K562 (cell line): ENCODE measurements around the gene DCLK1. TPM values are rescaled to one million over a fixed set of nuclear protein-coding genes. Genes with fewer than 3 reads are reported as not detected.

Experiments used
- ATAC-seq: fragments of 200-7000 bp; cut with Tn5 transposase; 3 replicates; pipeline ENCODE4 v1.9.1; 2020; ENCODE audit warnings: moderate library complexity
- BruUV-seq: library from RNA; stranded (reverse); fragments of 400-500 nt; replicated peaks from 2 replicates; lab custom pipeline; 2021; lab: Mats Ljungman, UMichigan
- CTCF ChIA-PET: fragments of 300-600 bp; formaldehyde crosslinking; extraction: SDS; loops from one replicate; lab custom pipeline; 2021; ENCODE audit warnings: low intra/inter-chr PET ratio; lab: Yijun Ruan, JAX
- POLR2A ChIA-PET: fragments of 300-600, 350-650 bp; sonication (Branson Sonifier 250); formaldehyde crosslinking; extraction: SDS; loops from one replicate; lab custom pipeline; 2021; ENCODE audit warnings: antibody characterized with exemption, inconsistent platforms; lab: Yijun Ruan, JAX
- DNase-seq, 4 experiments: peaks; one replicate each; pipeline versions ENCODE4 v3.0.0 to v3.0.0-alpha.2; 2011 to 2018; ENCODE audit warnings: low spot score in 3 of 4, mixed read lengths in 3 of 4; ENCODE audit errors: extremely low read depth in 1 of 4
- FAIRE-seq: peaks from 2 replicates; lab custom pipeline; 2011; peaks lifted over from hg19 to GRCh38; lab: Jason Lieb, UNC
- H2AFZ ChIP-seq: 2 replicates; pipeline ENCODE4 v1.6.0; 2011; ENCODE audit warnings: low read depth, low read length, control low read depth, inconsistent platforms
- H3K27ac ChIP-seq: fragments of 200-600 bp; 3 replicates; pipeline ENCODE4 v1.8.0; 2011; ENCODE audit warnings: low read depth, mild to moderate bottlenecking, control low read depth, inconsistent platforms, low read length, moderate library complexity, mixed read lengths; ENCODE audit errors: extremely low read depth
- H3K27me3 ChIP-seq, 2 experiments: fragments of 300-600 bp in 1 of 2; 2 replicates in 1 of 2; 3 replicates in 1 of 2; pipeline versions ENCODE4 v1.6.0 to v1.8.0; 2011; ENCODE audit warnings: inconsistent platforms in 2 of 2, low read length in 2 of 2, mild to moderate bottlenecking in 1 of 2, mixed read lengths in 1 of 2, moderate library complexity in 1 of 2; ENCODE audit not compliant: control insufficient read depth in 2 of 2, insufficient read depth in 2 of 2
- H3K36me3 ChIP-seq: fragments of 300-600 bp; 3 replicates; pipeline ENCODE4 v1.8.0; 2011; ENCODE audit warnings: mild to moderate bottlenecking, low read length, inconsistent platforms; ENCODE audit not compliant: control insufficient read depth, insufficient read depth
- H3K4me1 ChIP-seq, 2 experiments: fragments of 200-600 bp in 1 of 2; replicated peaks in 1 of 2; 2 replicates in 1 of 2; 3 replicates in 1 of 2; pipeline versions ENCODE4 v1.5.1 to v1.8.0; 2011; ENCODE audit warnings: inconsistent platforms in 2 of 2, low read length in 2 of 2, mild to moderate bottlenecking in 1 of 2, mixed read lengths in 1 of 2, moderate library complexity in 1 of 2; ENCODE audit not compliant: control insufficient read depth in 2 of 2, insufficient read depth in 2 of 2
- H3K4me2 ChIP-seq: 2 replicates; pipeline ENCODE4 v1.6.1; 2011; ENCODE audit warnings: low read length, control low read depth, inconsistent platforms, mixed read lengths; ENCODE audit not compliant: insufficient read depth
- H3K4me3 ChIP-seq: fragments of 200-600 bp; sonication (generic), shearing (Covaris generic); 2 replicates; pipeline ENCODE4 v1.5.1; 2016; ENCODE audit warnings: control low read depth, inconsistent platforms
- H3K79me2 ChIP-seq: fragments of 200-600 bp; 3 replicates; pipeline ENCODE4 v1.8.0; 2011; ENCODE audit warnings: low read length, inconsistent platforms; ENCODE audit not compliant: control insufficient read depth, insufficient read depth
- H3K9ac ChIP-seq, 2 experiments: 2 replicates each; pipeline versions ENCODE4 v1.6.0 to v1.6.1; 2011; ENCODE audit warnings: low read depth in 2 of 2, low read length in 2 of 2, control low read depth in 1 of 2, inconsistent platforms in 1 of 2, mild to moderate bottlenecking in 1 of 2, mixed read lengths in 1 of 2; ENCODE audit not compliant: insufficient read depth in 1 of 2
- H3K9me1 ChIP-seq: one replicate; pipeline ENCODE4 v1.6.0; 2011; ENCODE audit warnings: inconsistent platforms, mild to moderate bottlenecking, low read length, moderate library complexity; ENCODE audit not compliant: control insufficient read depth, insufficient read depth
- H3K9me3 ChIP-seq: replicated peaks from 2 replicates; pipeline ENCODE4 v1.5.1; 2011; ENCODE audit warnings: low read depth, low read length, inconsistent platforms; ENCODE audit not compliant: control insufficient read depth, insufficient read depth
- H4K20me1 ChIP-seq: replicated peaks from 2 replicates; pipeline ENCODE4 v1.6.1; 2011; ENCODE audit warnings: low read length, inconsistent platforms, mixed read lengths; ENCODE audit not compliant: control insufficient read depth, insufficient read depth
- E2F4 ChIP-seq: sonication (generic); formaldehyde crosslinking; IDR thresholded peaks from 2 replicates; pipeline ENCODE4 v1.8.0; 2022; ENCODE audit warnings: mild to moderate bottlenecking, low read depth, missing genetic modification reagents
- HIVEP1 ChIP-seq: fragments of 250-450 bp; sonication (Bioruptor Pico); IDR thresholded peaks from 2 replicates; pipeline ENCODE4 v1.4.0; 2020; ENCODE audit warnings: mild to moderate bottlenecking
- KDM1A ChIP-seq, 2 experiments: fragments of 450-650 bp; IDR thresholded peaks; 2 replicates each; pipeline ENCODE4 v1.6.1; 2016; ENCODE audit warnings: mild to moderate bottlenecking in 2 of 2
- MBD1 ChIP-seq: fragments of 250-450 bp; sonication (Bioruptor Pico); IDR thresholded peaks from 2 replicates; pipeline ENCODE4 v1.8.0; 2022; ENCODE audit warnings: inconsistent platforms
- SLC30A9 ChIP-seq: fragments of 250-450 bp; sonication (Bioruptor Pico); IDR thresholded peaks from 2 replicates; pipeline ENCODE4 v1.8.0; 2022; ENCODE audit warnings: mild to moderate bottlenecking, moderate library complexity
- SOX6 ChIP-seq: fragments of 450-650 bp; IDR thresholded peaks from 2 replicates; pipeline ENCODE4 v1.6.1; 2014; ENCODE audit warnings: mild to moderate bottlenecking
- SRSF3 ChIP-seq: fragments of 200-400 bp; formaldehyde crosslinking; IDR thresholded peaks from 2 replicates; pipeline ENCODE4 v1.6.1; 2016; ENCODE audit warnings: mild to moderate bottlenecking, low read length, moderate library complexity; ENCODE audit not compliant: insufficient read depth
- WHSC1 ChIP-seq: IDR thresholded peaks from one replicate; pipeline ENCODE4 v1.6.1; 2012; ENCODE audit warnings: low read length, control low read depth, inconsistent platforms
- ZBTB8A ChIP-seq: fragments of 450-650 bp; IDR thresholded peaks from 2 replicates; pipeline ENCODE4 v1.6.1; 2018; ENCODE audit warnings: mild to moderate bottlenecking, moderate library complexity; ENCODE audit not compliant: partially characterized antibody
- ZC3H4 ChIP-seq: sonication (generic); formaldehyde crosslinking; IDR thresholded peaks from 2 replicates; pipeline ENCODE4 v1.9.0; 2021; ENCODE audit warnings: missing genetic modification reagents, borderline replicate concordance
- ZNF436 ChIP-seq: fragments of 250-450, 450-650 bp; sonication (Bioruptor Pico); formaldehyde crosslinking; IDR thresholded peaks from 2 replicates; pipeline ENCODE4 v1.7.0; 2020; ENCODE audit warnings: mild to moderate bottlenecking
- WGBS: fragments of 100-300 bp; shearing (Covaris generic); methylation state at CpG from one replicate; pipeline ENCODE4 v1.1.6; 2016; ENCODE audit warnings: low coverage, mixed read lengths; ENCODE audit not compliant: insufficient coverage; ENCODE audit errors: missing lambda C conversion rate; 5-methylcytosine and 5-hydroxymethylcytosine counted together
- in situ Hi-C: fragments of 300-500 bp; cut with MboI; formaldehyde crosslinking; loops from 4 replicates; pipeline ENCODE4 v1.15.0; 2018; ENCODE audit warnings: inconsistent platforms, mixed read lengths
- intact Hi-C: fragments of 100-400 bp; cut with micrococcal nuclease; formaldehyde crosslinking; loops from 2 replicates; pipeline ENCODE4 v1.14.2; 2022
- polyA plus RNA-seq, 8 experiments: library from polyadenylated mRNA; depleted of rRNA in 4 of 8; stranded (reverse) in 5 of 8; unstranded in 3 of 8; fragments of >200 nt; fragmentation: Nextera tagmentation in 2 of 8; fragmentation: Illumina TruSeq in 1 of 8; extraction: Ambion mirVana in 2 of 8; extraction: Trizol in 1 of 8; gene quantifications; 2 replicates each; pipeline versions ENCODE4 v1.2.1 to v1.2.3, GENCODE V29; 2011 to 2014; ENCODE audit warnings: inconsistent platforms in 1 of 8, missing spikeins in 1 of 8
- total RNA-seq, 7 experiments: library from RNA; depleted of rRNA in 6 of 7; stranded (reverse); fragments of >200 nt in 6 of 7; fragmentation: Illumina TruSeq in 2 of 7; extraction: Trizol in 2 of 7; gene quantifications; 2 replicates each; pipeline versions ENCODE4 v1.2.1 to v1.2.3, GENCODE V29; 2011 to 2021; ENCODE audit warnings: low replicate concordance in 1 of 7

DCLK1 gene
- total and polyA plus RNA-seq, 9 of the 15 experiments (the other 6 are each of a cell fraction or from before 2014, with no cell fraction given), result 0.07 TPM; not detected in 8

GRCh38 chr13:36135876-36136275 lies 4.7 kb upstream of the DCLK1 start:
- Histone ChIP-seq H3K4me3 (no peak overlapping the region), H3K9me1 (no peaks in the 10 kb centered on the region), H3K36me3 (no peaks in the 10 kb centered on the region), H2AFZ (no peak overlapping the region), H3K79me2 (no peaks in the 10 kb centered on the region), H4K20me1 (no peaks in the 10 kb centered on the region; the same call in 1 of the 2 replicates), H3K4me2 (no peak overlapping the region), H3K9me3 (no peaks in the 10 kb centered on the region), H3K27ac (no peak overlapping the region), H3K4me1 (no peaks in the 10 kb centered on the region), H3K27me3 (peaks cover 2 to 9% of the 10 kb centered on the region in 2 experiments; a peak in 2 of 5 replicates), H3K9ac (no peak overlapping the region)
- in situ Hi-C loops, result no loop called here
- DNase-seq (no peak), ATAC-seq (no peak), FAIRE-seq (no peak)
- intact Hi-C loops, result no loop called here
- TF ChIP-seq WHSC1 (no peak), SLC30A9 (no peak), MBD1 (no peak), E2F4 (no peak), KDM1A (IDR thresholded peaks at IDR 0.05) (no peak), ZBTB8A (no peak), HIVEP1 (CRISPR knock-in tag) (no peak), ZC3H4 (CRISPR knock-in tag) (no peak), SOX6 (no peak), ZNF436 (CRISPR knock-in tag) (no peak), SRSF3 (no peak)
- ChIA-PET POLR2A (no interaction called here), CTCF (no interaction called here)
- WGBS, result 0% methylated on average over 2 of the region's 2 CpGs
- BruUV-seq, result no TSS peak
